Measurements from ENCODE around the gene PLPPR3. TPM values are rescaled to one million over a fixed set of nuclear protein-coding genes. Genes with fewer than 3 reads are reported as not detected.

The PLPPR3 gene
- total RNA-seq, result 0.48 and 1.3 TPM in 2 replicates

DNA sequence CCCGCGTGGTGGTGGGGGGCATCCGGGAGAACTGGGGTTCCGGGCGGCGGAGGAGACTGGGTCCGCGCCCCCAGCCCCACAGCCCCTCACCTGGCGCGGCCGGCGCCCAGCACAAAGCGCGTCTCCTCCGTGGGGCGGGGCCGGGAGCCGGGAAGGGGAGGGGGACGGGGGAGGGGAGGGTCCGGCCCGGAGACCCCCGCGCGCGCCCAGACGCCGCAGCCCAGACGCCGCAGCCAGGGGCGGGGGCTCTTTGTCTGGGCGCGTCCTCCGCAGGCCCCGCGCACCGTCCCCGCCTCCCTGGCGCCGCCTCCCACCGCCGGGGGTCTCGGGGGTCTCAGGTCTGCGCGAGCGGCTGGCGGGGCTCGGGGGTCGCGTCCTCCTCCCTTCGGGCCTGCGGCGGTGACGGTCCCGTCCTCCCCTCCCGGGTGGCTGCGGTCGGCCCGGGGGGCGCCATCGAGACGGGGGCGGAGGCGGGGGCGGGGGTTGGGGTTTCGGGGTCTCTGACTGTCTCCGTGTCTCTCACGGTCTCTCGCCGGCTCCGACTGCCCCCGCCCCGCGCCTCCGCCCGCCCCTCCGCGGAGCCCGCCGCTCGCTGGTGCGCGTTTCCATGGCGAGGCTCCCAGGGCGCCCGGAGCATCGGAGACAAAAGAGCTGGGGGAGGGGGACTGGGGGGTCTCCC, at the start of gene PLPPR3:
Gene PLPPR3, minus strand, starts transcription at position 131 of the 679 bp plus-strand sequence. CDS start 396 bp downstream, outside the sequence.

DNA sequence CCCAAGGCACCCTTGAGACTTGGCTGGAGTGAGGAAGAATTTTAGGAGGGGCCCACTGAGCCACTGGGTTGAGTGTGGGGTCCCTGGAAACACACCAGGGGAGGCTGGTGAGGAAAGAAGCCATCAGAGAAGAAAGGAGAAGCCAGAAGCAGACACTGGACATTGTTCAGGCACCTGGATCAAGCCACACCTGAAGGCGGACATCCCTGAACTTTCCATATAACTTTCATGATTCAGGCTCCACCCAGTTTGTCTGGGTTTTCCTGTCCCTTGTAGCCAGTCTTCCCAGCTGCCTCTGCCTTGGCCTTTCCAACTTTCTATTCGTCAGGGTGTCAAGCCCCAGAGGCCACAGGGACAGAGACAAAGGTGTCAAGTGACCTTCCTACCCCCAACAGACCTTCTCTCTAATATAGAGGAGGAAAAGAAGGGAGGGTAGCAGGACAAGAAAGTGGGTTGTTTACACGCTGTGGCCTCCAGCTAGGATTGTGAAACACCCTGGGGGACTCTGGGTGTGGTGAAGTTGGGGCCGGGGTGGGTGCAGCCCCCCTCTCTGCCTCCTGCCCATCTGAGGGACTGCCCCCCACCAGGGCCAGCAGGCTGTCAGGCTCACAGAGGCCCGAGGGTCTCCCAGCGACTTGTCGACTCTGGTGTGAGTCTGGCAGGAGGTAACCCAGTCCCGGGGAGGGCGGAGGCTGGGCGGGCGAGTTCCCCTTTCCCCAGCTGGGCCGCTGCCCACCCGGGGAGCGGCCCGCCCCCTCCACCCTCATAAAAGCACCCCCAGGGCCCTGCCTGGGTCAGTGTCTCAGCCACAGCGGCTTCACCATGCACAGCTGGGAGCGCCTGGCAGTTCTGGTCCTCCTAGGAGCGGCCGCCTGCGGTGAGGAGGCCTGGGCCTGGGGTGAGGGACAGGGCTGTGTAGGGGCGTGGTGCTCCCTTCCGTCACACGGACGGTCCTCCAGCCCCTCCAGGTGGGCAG, 37.4 kb upstream of the PLPPR3 start, which contains the start of gene CFD:
Gene CFD, plus strand, starts transcription at position 797 of the 976 bp plus-strand sequence. Its CDS starts 26 bp downstream, at position 823.

DNA sequence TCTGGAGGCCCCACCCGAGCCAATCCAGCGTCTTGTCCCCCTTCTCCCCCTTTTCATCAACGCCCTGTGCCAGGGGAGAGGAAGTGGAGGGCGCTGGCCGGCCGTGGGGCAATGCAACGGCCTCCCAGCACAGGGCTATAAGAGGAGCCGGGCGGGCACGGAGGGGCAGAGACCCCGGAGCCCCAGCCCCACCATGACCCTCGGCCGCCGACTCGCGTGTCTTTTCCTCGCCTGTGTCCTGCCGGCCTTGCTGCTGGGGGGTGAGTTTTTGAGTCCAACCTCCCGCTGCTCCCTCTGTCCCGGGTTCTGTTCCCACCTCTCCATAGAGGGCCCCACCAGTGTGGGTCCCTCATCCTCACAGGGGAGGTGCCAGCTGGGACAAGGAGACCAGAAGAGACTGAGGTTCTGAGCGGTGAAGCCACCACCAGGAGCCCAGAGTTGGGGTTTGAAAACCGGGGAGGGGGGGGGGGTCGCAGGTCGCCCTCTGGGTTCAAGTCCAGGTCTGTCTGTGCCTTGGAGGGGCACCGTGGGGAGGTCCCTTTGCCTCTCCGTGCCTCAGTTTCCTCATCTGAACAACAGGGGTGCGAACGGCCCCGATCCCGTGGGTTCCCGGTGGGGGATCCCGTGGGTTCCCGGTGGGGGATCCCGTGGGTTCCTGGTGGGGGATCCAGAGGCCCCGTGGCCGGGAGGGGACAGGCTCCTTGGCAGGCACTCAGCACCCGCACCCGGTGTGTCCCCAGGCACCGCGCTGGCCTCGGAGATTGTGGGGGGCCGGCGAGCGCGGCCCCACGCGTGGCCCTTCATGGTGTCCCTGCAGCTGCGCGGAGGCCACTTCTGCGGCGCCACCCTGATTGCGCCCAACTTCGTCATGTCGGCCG, 30.6 kb upstream of the PLPPR3 start, which contains the start of gene ELANE:
Gene ELANE, plus strand, starts transcription at position 168 of the 878 bp plus-strand sequence. Its CDS starts 26 bp downstream, at position 194.

DNA sequence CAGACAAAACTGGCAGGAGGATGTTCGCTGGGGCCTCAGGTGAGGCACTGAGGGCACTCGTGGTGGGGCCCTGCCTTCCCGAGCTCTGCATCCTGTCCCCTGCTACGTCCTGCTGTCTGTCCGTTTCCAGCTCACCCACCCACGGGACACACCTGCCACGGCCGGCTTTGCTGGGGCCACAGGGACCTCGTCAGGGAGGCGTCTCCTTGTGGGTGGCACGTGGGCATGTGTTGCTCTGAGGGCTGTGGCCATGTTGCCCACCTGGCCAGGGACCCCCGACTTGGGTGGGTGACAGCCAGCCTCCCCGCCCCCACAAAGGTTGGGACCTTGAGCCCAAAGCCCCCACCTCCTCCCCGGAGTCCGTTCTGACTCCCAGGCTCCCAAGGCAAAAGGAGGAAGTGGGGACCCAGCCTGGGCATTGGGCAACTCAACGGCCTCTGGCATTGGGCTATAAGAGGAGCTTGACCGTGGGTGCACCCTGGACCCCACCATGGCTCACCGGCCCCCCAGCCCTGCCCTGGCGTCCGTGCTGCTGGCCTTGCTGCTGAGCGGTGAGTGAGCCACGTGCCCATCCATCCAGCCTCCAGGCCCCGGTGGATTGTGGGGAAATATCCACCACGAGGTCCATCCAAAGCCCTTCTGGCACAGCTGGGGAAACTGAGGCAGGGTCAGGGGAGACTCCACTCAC, 18.9 kb upstream of the PLPPR3 start, which contains the start of gene PRTN3:
Gene PRTN3, plus strand, starts transcription at position 481 of the 688 bp plus-strand sequence. Its CDS starts 10 bp downstream, at position 491.

GRCh38 chr19:827710-828321, 6.1 kb upstream of the PLPPR3 start, which contains the start of gene AZU1:
Gene AZU1 (plus strand): TSS chr19:827837. CDS start chr19:827847, 10 bp downstream.

DNA sequence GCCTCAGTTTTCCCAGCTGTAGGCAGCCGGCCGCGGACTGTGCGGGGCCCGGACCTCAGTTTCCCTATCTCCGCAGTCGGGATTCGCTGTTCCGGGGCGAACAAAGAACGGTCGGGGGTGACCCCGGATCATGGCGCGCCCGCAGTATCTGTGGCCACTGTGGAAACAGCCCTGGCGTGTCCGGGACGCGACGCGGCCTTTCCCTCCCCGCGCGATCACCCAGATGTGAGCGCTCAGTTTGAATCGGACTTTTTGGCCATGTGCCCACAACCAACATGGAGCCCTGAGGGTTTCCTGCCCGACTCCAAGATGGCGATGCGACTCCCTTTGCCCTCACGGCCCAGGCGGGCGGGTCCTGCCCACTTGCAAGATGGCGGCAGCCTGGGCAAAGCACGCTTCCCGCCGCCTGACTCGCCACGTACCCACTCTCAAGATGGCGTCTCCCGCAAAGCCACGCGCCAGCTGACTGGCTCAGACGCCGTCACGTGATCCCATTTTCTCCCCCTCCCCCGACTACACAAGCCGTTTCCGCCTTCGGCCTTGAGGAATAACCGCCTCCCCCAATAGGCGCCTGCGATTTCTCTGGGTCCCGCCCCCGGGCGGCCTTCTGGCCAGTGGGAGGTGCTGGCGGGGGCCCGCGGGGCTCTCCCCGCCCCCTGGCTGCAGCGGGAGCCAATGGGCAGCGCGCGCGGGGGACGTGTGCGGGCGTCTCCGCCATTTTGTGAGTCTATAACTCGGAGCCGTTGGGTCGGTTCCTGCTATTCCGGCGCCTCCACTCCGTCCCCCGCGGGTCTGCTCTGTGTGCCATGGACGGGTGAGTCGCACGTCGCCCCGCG, 24.8 kb downstream of the PLPPR3 start, which contains the start of gene PTBP1:
Gene PTBP1, plus strand, starts transcription at position 761 of the 836 bp plus-strand sequence. Its CDS starts 46 bp downstream, at position 807.

Small RNA genes within 50 kb of the gene (small RNA-seq; reads per million reads assigned to genes)
- gene MIR3187, result not detected

Other genes with a start within 250 kb of the PLPPR3 start
- 421 and 479 TPM in 2 replicates for gene BSG, start 249.4 kb downstream of the PLPPR3 start, total RNA-seq
- 1.2 and 1.6 TPM in 2 replicates for gene HCN2, start 232.1 kb downstream of the PLPPR3 start, total RNA-seq
- 32.5 and 36.9 TPM in 2 replicates for gene POLRMT, start 188.4 kb downstream of the PLPPR3 start, total RNA-seq
- not detected in 2 replicates for gene FGF22, start 182.1 kb downstream of the PLPPR3 start, total RNA-seq
- 64.5 and 69.2 TPM in 2 replicates for gene RNF126, start 158.7 kb downstream of the PLPPR3 start, total RNA-seq
- gene FSTL3, start 145.6 kb downstream of the PLPPR3 start, total RNA-seq, result 8.4 and 32.3 TPM in 2 replicates
- gene PRSS57, start 126.5 kb downstream of the PLPPR3 start, total RNA-seq, result 0.33 TPM in 1 of 2 replicates, not detected in the other
- gene PALM, start 113.0 kb downstream of the PLPPR3 start, total RNA-seq, result 21.7 and 73.5 TPM in 2 replicates
- gene MISP, start 70.8 kb downstream of the PLPPR3 start, total RNA-seq, result not detected in 2 replicates
- gene PTBP1, start 24.5 kb downstream of the PLPPR3 start, total RNA-seq, result 242 and 257 TPM in 2 replicates
- not detected in 2 replicates for gene AZU1, start 5.9 kb upstream of the PLPPR3 start, total RNA-seq
- not detected in 2 replicates for gene PRTN3, start 19.0 kb upstream of the PLPPR3 start, total RNA-seq
- gene ELANE, start 30.3 kb upstream of the PLPPR3 start, total RNA-seq, result not detected in 2 replicates
- 0.38 and 0.65 TPM in 2 replicates for gene CFD, start 37.7 kb upstream of the PLPPR3 start, total RNA-seq
- 30.2 and 32.3 TPM in 2 replicates for gene MED16, start 71.2 kb upstream of the PLPPR3 start, total RNA-seq
- gene RNU6-9, start 71.5 kb upstream of the PLPPR3 start, total RNA-seq, result not detected in 2 replicates
- 47.7 and 60.4 TPM in 2 replicates for gene R3HDM4, start 91.3 kb upstream of the PLPPR3 start, total RNA-seq
- not detected in 2 replicates for gene KISS1R, start 95.4 kb upstream of the PLPPR3 start, total RNA-seq
- gene ARID3A, start 104.1 kb upstream of the PLPPR3 start, total RNA-seq, result 8.2 and 14.5 TPM in 2 replicates
- gene WDR18, start 162.4 kb upstream of the PLPPR3 start, total RNA-seq, result 74.6 and 116 TPM in 2 replicates
- gene GRIN3B, start 178.5 kb upstream of the PLPPR3 start, total RNA-seq, result 1.2 and 4.2 TPM in 2 replicates
- 82.6 and 118 TPM in 2 replicates for gene TMEM259, start 199.2 kb upstream of the PLPPR3 start, total RNA-seq
- not detected in 2 replicates for gene RNU6-2, start 199.6 kb upstream of the PLPPR3 start, total RNA-seq
- 249 and 315 TPM in 2 replicates for gene CNN2, start 204.7 kb upstream of the PLPPR3 start, total RNA-seq
- 7.6 and 10.1 TPM in 2 replicates for gene ABCA7, start 218.2 kb upstream of the PLPPR3 start, total RNA-seq
- gene ARHGAP45, start 245.2 kb upstream of the PLPPR3 start, total RNA-seq, result 13.1 and 17.6 TPM in 2 replicates